Stimulated activated CD4-positive, alpha-beta T cell treated with anti-CD3 and anti-CD28 coated beads, Interleukin-15, amount 100 ng/mL, for 1 hour (primary cell): ENCODE measurements around the gene MICU2.
A peak's percentile ranks its signal among the peaks of the same experiment; 100 is the strongest.

Experiments
- DNase-seq, 2 donors: peaks; one replicate each; pipeline ENCODE4 v3.0.0-alpha.2; 2020; ENCODE audit warnings: low read depth in 1 of 2, low spot score in 1 of 2

MICU2 gene, protein sequence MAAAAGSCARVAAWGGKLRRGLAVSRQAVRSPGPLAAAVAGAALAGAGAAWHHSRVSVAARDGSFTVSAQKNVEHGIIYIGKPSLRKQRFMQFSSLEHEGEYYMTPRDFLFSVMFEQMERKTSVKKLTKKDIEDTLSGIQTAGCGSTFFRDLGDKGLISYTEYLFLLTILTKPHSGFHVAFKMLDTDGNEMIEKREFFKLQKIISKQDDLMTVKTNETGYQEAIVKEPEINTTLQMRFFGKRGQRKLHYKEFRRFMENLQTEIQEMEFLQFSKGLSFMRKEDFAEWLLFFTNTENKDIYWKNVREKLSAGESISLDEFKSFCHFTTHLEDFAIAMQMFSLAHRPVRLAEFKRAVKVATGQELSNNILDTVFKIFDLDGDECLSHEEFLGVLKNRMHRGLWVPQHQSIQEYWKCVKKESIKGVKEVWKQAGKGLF

DNA sequence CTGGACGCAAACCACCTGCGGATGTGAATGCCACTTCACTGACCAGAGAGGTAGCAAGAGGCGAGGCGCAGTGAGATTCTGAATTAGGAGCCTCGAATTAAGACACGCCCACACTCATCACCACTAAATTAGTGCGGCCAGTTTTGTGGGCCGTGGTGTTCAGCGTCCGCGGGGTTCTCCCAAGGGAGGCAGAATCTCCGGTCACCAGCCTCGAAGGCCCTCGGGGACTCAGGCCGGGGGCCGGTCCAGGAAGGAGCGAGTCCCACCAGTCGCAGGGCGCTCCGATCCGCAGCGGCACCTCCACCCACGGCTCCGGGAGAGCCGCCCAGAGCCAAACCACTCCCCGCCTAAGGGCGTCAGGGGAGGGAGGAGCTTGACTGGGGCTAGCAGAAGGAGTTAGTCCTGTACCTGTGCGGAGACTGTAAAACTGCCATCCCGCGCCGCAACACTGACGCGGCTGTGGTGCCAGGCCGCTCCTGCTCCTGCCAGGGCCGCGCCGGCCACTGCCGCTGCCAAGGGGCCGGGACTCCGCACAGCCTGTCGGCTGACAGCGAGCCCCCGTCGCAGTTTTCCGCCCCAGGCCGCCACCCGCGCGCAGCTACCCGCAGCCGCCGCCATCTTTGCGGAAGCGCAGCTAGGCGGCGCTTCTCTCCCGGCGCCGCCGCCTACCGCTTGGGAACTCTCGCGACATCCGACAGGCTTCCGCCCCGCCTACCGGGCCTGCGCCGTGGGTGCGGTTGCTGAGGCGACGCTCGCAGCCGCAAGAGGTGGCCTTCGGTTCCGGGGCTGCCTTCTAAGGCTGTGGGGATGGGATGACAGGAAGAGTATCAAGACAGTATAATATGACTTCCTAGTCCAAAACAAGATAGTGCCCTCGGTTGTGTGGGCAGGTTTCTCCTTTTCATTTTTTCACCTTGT, at the start of gene MICU2:
Gene MICU2, minus strand, starts transcription at position 640 of the 918 bp plus-strand sequence. Its CDS starts 22 bp downstream, at position 618.
- peak; percentile 88 to 91 for DNase-seq

DNA sequence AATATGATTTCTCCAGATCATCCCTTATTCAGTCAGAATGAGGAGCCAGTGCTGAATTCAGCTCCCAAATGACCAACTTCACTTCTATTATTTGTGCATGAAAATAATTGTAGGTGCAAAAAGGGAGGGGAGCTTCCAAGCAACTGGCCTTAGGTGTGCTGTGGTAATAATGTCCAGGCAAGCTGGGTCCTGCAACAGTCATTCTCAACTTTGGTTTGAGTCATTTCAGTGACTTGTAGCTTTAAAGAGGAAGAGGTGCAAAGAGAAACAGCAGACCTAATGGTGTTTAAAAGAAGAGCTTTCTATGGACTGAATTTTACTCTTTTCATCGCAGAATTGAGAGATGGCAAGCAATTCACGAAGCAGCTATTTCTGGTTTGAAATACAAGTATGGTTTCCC, 37.7 kb upstream of the MICU2 start:
- no peak for DNase-seq

DNA sequence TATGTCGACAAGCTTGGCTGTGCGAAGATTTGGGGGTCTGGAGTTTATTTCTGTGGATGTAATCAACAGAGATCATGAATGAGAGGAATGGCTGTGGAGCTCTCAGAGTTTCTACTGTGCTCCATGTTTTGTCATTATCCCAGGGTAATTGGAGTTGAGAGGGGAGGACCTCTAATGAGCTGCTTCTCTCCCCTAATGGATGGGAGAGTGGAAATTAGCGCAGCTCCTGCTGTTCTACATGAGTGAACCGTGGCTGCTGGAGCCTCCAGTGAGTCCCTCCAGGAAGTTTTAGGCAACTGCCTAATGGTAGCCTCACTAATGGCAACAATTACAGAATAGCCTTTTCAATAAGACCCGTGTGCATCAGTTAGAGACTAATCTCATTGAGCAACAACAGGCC, 35.6 kb upstream of the MICU2 start:
- DNase-seq: no peak

DNA sequence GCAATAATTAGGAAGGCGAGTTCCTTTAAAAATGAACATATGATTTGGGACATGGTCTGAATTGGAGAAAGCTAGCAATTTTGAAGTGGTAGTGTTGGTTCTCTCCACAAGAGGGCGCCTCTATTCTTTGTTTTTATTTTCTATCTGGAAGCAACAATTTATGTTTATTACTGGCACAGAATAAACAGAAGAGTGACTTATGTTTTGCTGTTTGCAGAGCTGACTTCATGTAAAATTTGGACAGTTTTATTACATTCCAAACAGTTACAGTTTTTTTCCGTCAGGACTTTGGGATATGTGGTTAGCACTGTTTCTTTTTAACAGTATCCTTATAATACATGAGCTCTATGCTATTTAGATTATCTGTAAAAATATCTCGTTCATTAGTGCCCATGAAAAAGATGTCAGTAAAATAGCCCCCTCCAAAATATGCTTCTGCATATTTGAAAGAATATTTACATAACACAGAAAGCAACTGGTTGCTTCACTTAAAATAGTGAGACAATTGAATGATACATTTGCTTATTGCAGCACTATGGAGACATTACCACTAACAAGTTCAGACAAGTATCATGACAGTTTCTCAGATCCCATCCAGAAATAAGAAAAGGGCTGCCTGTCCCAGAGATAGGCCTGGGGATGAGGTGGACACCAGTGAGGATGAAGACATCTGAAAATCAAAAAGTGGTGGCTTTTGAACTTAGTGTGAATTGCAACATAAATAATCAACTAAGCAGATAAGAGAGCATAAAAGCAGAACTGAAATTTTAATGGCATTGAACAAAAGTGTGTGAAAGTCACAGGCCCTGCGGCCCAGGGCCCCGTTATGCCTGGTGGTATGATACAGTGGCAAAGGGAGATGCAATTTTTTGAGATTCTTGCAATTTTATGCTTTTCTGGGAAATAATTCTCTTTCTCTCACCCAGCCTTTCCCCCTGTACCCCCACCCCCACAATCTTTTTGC, 34.6 kb upstream of the MICU2 start:
- DNase-seq: no peak

DNA sequence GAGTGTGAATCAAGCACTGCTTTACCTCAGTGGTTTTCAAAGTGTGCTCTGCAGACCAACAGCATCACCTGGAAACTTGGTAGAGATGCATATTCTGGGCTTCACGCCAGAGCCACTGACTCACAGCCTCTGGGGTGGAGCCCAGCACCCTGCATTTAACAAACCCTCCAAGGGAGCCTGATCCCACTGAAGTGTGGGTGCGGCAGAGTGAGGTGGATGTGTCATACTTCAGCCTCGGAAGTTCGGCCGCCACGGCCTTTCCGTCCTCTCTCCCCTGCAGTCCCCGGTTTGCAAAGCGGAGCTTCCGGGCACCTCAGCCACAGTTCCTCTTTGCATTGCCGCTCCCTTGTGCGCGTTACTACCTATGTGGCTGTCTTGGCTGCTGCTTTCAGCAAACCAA, 33.3 kb upstream of the MICU2 start:
- no peak for DNase-seq

DNA sequence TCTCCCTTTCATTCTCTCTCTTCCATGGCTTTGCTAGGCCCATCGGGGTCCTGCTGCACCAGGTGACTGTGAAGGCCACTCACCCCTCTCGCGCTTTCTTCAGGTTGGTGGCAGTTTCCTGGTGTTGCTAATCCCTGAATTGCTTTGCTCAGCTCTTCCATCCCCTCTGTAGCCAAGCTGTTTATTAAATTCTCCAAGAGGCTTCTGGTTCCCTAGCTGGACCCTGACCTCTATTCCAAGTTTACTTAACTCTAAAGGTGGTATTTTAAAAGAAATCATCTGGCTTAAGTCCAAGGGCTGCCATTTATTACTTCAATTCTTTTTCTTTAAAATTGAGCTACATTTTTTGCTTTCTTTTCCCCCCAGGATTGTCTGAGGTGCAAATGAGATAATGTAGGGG, 32.7 kb upstream of the MICU2 start:
- no peak for DNase-seq

DNA sequence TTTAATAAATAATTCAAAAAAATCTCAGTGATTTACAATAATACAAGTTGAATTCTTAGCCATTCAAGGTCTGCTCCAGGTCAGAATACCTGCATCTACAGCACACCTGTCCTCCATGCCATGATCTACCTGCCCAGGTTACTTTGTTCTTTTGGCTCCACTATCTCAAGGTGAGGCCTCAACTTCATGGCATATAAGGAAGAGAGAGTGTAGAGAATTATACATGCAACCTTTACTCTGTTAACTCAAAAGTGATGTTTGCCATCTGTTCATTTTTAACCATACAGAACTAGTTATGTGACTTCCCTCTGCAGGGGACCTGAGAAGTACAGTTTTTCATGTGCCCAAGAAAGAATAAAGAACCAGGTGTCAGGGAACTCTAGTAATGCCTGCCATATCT, 28.2 kb upstream of the MICU2 start:
- no peak for DNase-seq

DNA sequence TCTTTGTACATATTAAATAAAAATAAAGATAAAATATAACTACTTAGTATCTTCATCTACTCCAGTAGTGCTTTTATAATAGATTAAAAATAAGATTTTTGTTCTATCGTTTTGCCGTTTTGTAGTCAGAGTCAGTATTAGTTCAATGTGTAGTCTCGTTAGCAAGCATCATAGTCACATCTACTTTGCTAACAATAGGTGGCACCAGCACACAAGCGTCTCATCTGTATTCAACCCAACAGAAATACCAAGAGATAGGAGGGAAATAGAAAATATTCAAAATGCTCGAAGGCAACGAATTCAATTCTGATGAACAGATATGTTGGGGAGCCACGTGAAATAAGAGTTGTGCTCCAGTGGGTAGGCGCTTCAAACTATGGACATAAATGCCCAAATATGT, 21.4 kb upstream of the MICU2 start:
- DNase-seq: no peak

DNA sequence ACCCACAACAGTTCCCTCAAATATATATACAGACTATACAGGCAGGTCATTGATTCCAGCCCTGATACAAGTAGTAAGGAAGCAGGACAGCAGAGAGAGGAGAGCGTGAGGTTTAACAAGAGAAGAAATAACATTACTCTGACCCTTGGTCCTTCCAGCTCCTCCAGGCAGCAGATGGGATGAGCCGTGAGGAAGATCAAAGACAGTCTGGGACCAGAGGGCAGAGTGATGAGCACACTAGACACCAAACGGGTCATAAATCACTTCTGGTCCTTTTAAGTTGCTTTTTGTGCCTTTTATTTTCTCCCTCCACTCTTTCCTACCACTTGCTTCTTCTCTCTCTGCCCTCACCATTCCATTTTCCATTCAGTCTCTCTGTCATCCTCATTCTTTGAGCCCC, 16.9 kb upstream of the MICU2 start:
- no peak for DNase-seq

DNA sequence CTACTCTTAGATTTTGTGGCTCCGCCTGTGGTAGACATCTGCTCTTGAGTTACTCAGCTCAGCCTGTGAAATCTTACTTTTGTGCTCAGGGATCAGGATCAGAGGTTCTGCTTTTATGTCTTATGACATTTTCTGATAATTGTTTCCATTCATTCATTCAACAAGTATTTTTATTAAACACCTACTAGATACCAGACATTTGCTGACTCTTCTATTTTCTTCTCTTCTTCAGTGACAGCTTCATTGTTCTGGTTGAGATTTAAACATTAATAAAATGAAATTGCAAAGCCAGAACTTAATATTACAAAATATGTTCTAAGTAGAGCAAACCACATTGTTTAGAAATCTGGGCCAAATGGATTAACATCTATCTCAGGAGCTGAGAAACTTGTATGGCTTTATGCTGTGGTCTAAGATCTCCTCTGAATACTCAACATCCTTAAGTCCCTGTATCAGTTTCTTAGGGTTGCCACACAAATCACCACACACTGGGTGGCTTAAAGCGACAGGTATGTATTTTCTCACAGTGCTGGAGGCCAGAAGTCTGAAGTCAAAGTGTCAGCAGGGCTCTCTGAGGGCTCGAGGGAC, 15.8 kb upstream of the MICU2 start:
- no peak for DNase-seq

DNA sequence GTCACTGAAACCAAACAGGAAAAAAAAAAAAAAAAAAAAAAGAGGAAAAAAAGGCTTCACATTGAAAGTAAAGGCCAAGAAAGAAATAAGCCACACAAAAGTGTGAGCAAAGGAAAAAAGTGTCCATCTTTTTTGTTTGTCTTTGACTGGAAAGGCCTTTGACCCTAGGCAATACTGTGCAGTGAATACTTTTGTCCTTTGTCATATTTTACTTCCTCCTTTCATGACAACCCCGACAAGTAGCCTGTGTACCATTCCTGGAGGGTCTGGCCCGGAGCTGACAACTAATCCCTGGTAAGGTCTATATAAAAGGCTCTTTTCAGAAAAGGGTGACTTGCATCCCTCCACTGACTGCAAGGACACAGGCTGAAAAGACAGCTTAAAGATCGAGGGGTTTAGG, 12.9 kb upstream of the MICU2 start:
- no peak for DNase-seq

DNA sequence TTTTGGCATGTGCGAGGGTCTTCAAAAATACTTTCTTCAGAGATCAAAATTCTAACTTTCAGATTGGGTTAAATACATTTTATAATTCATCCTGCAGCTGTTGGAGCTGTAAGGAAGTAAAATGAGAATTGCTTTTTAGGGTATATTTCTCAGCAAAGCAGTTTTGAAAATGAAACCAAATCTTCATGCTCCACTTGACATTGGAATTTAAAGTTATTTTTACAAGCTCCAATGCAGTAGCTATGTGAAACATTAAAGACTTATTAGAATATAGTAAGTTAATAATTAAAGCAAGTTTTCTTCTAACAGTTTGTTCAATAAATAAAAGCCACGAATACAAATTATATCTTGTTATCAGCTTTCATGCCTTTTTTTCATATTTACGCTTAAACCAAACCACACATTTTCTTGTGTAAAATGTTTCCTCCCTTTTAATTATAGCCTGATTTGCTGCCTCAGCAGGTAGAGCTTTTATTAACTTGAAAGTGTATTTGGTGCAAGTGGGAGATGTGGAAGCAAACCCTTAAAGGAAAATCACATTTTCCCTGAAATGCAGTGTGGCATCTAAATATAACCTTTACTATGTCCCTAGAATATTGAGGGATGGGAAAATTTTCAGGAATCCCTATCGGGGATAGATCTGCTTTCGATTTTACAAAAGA, 12.4 kb upstream of the MICU2 start:
- DNase-seq: no peak

DNA sequence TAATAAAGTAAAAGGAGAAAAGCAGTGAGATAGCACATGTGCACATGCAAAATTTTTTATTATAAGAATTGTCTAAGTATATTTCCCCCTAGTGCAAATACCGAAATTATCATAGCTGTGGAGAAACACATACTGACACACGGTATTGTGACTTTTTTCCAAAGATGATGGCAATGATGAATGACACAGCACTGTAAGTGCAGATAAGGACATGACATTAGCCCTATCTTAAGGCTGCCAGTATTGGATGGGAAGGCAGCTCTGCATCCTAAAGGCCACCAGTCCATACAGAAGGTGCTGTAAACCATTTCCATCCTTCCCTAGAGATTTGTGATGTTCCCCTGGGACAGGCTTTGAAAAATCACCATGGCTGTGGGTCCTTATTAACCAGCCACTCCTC, 11.5 kb upstream of the MICU2 start:
- DNase-seq: no peak

DNA sequence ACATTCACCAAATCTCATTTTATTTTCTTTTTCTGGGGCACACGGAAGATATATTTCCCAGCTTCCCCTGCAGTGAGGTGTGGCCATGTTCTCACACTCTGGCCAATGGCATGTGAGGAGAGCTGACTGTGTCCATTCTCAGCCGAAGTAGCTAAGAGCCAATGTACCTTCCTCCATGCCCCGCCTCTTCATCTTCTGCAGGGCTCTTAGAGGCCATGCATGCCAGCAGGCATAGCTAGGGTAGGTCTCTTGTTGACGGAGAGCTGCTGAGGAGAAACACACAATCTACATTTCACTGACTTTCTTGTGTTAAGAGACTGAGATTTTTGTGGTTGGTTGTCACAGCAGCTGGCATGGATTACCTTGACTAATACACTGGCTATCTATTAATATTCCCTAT, 9.8 kb upstream of the MICU2 start:
- no peak for DNase-seq

DNA sequence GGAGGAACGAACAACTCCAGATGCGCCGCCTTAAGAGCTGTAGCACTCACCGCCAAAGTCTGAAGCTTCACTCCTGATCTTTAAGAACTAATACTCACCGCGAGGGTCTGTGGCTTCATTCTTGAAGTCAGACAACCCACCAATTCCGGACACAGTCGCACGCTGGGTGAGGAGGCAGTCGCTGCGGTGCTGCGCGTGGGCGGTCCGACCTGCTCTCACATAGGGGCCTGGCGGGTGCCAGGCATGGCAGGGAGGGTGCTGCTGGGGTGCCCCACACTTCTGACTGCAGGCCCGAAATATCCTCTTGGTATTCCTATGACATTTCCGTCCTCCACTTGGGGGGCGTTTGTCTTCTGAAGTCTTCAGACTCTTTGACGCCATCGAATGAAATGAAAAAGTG, 7.4 kb upstream of the MICU2 start:
- DNase-seq: no peak

DNA sequence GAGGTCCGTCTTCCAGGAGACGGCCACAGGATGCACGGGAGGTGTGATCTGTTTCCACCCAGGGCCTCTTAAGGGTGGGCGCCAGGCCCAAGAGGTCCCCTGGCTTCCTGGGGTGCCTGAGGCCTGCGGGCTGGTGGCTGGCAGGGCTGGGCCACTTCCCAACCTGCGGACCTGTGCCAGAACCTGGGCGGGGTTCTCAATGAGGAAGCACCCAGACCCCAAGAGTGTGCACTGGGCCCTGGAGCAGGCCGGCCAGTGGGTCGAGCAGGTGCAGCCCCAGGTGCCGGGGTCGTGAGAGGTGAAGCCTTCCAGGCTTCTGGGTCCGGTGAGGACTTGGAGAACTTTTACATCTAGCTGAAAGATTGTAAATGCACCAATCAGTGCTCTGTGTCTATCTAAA, 6.7 kb upstream of the MICU2 start:
- no peak for DNase-seq

DNA sequence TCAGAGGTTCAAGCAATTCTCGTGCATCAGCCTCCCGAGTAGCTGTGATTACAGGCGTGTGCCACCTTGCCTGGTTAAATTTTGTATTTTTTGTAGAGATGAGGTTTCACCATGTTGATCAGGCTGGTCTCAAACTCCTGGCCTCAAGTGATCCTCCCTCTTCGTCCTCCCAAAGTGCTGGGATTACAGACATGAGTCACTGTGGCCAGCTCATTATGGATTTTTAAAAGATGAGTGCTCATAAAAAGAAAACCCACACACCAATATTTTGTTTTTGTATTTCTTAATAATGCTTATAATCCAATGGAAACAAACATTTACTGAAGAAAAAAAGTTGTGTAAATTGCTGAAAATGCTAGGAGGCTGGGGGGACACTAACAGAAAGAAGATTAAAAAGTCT, 5.0 kb upstream of the MICU2 start:
- DNase-seq: no peak

DNA sequence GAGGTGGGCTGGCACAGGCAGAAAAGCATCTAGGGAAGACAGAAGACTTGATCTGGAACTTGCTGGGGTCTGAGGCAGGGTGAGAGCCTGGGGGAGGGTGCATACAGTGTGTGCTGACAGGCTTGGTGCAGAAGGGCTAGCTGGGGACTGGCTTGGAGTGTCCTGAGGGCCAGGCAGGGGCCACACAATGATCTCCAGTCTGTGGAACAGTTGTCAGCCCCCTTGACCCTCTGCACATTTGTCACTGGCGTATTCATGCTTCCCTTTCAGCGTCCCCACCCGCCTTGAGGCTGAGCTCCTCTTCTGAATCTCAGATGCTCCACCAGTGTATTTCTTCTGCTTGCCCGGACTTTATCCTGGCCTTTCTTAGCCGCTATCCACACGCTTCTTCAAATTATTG, 2.8 kb upstream of the MICU2 start:
- no peak for DNase-seq

DNA sequence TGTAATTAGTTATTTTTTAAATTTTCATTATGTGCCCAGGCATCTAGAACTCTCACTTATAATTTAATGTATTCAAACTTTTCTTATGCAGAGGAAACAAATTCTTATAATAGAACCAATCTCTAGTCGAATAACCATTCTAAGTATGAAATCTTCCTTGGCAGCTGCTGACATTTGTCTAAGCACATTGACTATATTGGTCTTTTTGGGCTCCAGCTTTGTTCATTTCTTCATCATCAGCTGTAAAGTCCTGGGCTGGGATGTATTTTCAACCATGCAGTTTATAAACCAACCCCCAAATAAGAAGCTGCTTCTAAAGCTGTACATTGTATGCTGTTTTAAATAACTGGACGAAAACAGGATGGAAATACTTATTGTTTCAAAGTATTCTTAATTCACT, 2.3 kb upstream of the MICU2 start:
- no peak for DNase-seq

DNA sequence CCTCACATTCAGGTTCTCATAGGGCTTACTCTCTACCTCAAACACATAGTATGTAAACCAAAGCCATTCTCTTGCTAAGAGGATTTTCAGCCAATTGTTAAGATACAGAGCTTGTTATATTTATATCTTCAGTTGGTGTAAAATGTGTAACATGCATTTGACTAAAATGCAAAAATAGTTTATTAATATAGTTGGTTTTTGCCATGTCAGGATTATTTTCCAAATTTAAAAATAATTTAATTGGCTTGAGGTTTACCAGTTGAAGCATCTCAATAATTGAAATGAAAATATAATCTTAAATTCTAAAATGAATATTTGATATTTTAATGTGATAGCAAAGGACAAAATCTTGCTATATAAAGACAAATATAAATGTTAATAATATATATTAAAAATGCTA, 7.2 kb downstream of the MICU2 start:
- no peak for DNase-seq

DNA sequence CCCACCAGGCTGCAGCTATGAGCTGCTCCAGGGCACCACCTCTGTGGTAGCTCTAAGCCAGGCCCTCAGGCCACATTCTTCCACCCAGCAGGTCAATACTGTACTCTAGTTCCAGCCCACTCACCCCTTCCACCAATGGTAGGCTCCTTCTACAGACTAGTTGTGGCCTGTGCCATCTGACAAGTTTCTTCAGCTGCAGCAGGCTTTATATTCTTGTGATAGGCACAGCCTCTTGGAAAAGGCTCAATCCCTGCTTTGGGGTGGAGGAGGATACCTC, 8.5 kb downstream of the MICU2 start:
- DNase-seq: no peak
